ENCODE measurements around the gene ADORA1. TPM values are rescaled to one million over a fixed set of nuclear protein-coding genes. Genes with fewer than 3 reads are reported as not detected.

Gene ADORA1
- total and polyA plus RNA-seq, 10 of the 15 experiments (the other 5 are each of a cell fraction or from before 2014, with no cell fraction given) = not detected

DNA sequence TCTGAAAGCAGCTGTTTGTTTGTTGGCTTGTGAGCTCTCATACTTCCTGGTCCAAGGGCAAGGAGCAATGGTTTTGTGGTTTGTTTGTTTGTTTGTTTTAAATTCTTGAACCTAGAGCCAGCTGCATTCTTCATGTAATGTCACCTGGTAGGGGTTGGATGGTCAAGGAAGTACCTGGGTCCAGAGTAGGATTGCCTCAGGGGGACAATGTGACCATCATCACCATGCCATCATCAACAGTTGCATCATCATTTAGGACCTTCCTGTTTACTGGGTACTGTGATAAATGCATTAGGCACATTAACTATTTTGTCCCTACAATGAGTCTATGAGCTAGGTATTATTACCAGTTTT is 27.0 kb upstream of the ADORA1 start:
- FAIRE-seq (no peak), ATAC-seq (no peak), DNase-seq (ENCODE audit: low read depth, low spot score) (no peak)
- ChIA-PET CTCF (interaction anchor here (3.1 kb wide), 1 partner anchor 17 kb away, joined by 9 read pairs; no protein-coding TSS in a partner anchor), POLR2A (interaction anchor here (0.5 kb wide), 1 partner anchor 308 kb away, joined by 4 read pairs; no protein-coding TSS in a partner anchor), SMC1A (ENCODE audit: uncharacterized antibody, unreplicated experiment) (no interaction called here), RAD21 (ENCODE audit: unreplicated experiment) (no interaction called here)
- no peaks in the 10 kb centered on the region for H3K9me3 ChIP-seq (replicated peaks; ENCODE audit: control insufficient read depth, insufficient read depth, low read length)
- H3K4me3 ChIP-seq = no peak overlapping the region
- H3K36me3 ChIP-seq (ENCODE audit: control insufficient read depth in 2 of 2, insufficient read depth in 2 of 2, low read length in 1 of 2) = no peaks in the 10 kb centered on the region
- H3K9ac ChIP-seq (ENCODE audit: control insufficient read depth, insufficient read depth, low read length) = no peak overlapping the region
- no peak overlapping the region for H3K27ac ChIP-seq (ENCODE audit: control insufficient read depth, insufficient read depth)
- TF ChIP-seq ZNF274 (IDR thresholded peaks at IDR 0.05; ENCODE audit: insufficient read depth, insufficient read length) (no peak), SUPT20H (IDR thresholded peaks at IDR 0.05; ENCODE audit: borderline replicate concordance, control insufficient read depth, low read depth, low read length) (no peak), STAT3 (IDR thresholded peaks at IDR 0.05; ENCODE audit: low read depth, low read length) (no peak), CHD1 (IDR thresholded peaks at IDR 0.05; ENCODE audit: low read depth, low read length) (no peak), SMARCA5 (IDR thresholded peaks at IDR 0.05) (no peak), NFYB (IDR thresholded peaks at IDR 0.05; ENCODE audit: insufficient read depth, low read depth, low read length) (no peak), CHD4 (IDR thresholded peaks at IDR 0.05) (no peak), PAX8 (IDR thresholded peaks at IDR 0.05) (no peak), EZH2 (IDR thresholded peaks at IDR 0.05; ENCODE audit: borderline replicate concordance, control insufficient read depth, low read depth, low read length) (no peak), POLR2A (IDR thresholded peaks at IDR 0.05; ENCODE audit: low read depth, low read length) (no peak)
- TF ChIP-seq, protein P1, sequence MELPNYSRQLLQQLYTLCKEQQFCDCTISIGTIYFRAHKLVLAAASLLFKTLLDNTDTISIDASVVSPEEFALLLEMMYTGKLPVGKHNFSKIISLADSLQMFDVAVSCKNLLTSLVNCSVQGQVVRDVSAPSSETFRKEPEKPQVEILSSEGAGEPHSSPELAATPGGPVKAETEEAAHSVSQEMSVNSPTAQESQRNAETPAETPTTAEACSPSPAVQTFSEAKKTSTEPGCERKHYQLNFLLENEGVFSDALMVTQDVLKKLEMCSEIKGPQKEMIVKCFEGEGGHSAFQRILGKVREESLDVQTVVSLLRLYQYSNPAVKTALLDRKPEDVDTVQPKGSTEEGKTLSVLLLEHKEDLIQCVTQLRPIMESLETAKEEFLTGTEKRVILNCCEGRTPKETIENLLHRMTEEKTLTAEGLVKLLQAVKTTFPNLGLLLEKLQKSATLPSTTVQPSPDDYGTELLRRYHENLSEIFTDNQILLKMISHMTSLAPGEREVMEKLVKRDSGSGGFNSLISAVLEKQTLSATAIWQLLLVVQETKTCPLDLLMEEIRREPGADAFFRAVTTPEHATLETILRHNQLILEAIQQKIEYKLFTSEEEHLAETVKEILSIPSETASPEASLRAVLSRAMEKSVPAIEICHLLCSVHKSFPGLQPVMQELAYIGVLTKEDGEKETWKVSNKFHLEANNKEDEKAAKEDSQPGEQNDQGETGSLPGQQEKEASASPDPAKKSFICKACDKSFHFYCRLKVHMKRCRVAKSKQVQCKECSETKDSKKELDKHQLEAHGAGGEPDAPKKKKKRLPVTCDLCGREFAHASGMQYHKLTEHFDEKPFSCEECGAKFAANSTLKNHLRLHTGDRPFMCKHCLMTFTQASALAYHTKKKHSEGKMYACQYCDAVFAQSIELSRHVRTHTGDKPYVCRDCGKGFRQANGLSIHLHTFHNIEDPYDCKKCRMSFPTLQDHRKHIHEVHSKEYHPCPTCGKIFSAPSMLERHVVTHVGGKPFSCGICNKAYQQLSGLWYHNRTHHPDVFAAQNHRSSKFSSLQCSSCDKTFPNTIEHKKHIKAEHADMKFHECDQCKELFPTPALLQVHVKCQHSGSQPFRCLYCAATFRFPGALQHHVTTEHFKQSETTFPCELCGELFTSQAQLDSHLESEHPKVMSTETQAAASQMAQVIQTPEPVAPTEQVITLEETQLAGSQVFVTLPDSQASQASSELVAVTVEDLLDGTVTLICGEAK (IDR thresholded peaks at IDR 0.05; ENCODE audit: borderline replicate concordance) = no peak
- TF ChIP-seq, protein P2, sequence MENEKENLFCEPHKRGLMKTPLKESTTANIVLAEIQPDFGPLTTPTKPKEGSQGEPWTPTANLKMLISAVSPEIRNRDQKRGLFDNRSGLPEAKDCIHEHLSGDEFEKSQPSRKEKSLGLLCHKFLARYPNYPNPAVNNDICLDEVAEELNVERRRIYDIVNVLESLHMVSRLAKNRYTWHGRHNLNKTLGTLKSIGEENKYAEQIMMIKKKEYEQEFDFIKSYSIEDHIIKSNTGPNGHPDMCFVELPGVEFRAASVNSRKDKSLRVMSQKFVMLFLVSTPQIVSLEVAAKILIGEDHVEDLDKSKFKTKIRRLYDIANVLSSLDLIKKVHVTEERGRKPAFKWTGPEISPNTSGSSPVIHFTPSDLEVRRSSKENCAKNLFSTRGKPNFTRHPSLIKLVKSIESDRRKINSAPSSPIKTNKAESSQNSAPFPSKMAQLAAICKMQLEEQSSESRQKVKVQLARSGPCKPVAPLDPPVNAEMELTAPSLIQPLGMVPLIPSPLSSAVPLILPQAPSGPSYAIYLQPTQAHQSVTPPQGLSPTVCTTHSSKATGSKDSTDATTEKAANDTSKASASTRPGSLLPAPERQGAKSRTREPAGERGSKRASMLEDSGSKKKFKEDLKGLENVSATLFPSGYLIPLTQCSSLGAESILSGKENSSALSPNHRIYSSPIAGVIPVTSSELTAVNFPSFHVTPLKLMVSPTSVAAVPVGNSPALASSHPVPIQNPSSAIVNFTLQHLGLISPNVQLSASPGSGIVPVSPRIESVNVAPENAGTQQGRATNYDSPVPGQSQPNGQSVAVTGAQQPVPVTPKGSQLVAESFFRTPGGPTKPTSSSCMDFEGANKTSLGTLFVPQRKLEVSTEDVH (IDR thresholded peaks at IDR 0.05; ENCODE audit: low read depth, partially characterized antibody) = no peak
- no TSS peak for BruUV-seq (replicated peaks)
- no peaks in the 10 kb centered on the region for H3K79me2 ChIP-seq (ENCODE audit: control insufficient read depth, insufficient read depth, low read length)
- H2AFZ ChIP-seq (ENCODE audit: control insufficient read depth, low read depth, low read length) = no peak overlapping the region
- intact Hi-C loops (cut with micrococcal nuclease; ENCODE audit: unreplicated experiment) = no loop called here
- no peaks in the 10 kb centered on the region for H4K20me1 ChIP-seq (ENCODE audit: control insufficient read depth, insufficient read depth)
- no peaks in the 10 kb centered on the region for H3K4me1 ChIP-seq (ENCODE audit: control insufficient read depth, insufficient read depth, low read length)
- H3K27me3 ChIP-seq (replicated peaks in 1 of 2; ENCODE audit: control insufficient read depth in 2 of 2, insufficient read depth in 2 of 2, low read length in 1 of 2) = no peaks in the 10 kb centered on the region; a peak in 2 of 4 replicates
- in situ Hi-C loops (cut with MboI) = no loop called here
- H3K4me2 ChIP-seq (ENCODE audit: control insufficient read depth, insufficient read depth) = no peak overlapping the region

All from GM12878 (cell line).